NCI-H774 (cell line): ENCODE data around the gene TNFRSF18.
A peak's percentile ranks its signal among the peaks of the same experiment; 100 is the strongest.

Source experiments
- DNase-seq: peaks from one replicate; lab custom pipeline; 2025; lab: John Stamatoyannopoulos, UW

Gene TNFRSF18

DNA sequence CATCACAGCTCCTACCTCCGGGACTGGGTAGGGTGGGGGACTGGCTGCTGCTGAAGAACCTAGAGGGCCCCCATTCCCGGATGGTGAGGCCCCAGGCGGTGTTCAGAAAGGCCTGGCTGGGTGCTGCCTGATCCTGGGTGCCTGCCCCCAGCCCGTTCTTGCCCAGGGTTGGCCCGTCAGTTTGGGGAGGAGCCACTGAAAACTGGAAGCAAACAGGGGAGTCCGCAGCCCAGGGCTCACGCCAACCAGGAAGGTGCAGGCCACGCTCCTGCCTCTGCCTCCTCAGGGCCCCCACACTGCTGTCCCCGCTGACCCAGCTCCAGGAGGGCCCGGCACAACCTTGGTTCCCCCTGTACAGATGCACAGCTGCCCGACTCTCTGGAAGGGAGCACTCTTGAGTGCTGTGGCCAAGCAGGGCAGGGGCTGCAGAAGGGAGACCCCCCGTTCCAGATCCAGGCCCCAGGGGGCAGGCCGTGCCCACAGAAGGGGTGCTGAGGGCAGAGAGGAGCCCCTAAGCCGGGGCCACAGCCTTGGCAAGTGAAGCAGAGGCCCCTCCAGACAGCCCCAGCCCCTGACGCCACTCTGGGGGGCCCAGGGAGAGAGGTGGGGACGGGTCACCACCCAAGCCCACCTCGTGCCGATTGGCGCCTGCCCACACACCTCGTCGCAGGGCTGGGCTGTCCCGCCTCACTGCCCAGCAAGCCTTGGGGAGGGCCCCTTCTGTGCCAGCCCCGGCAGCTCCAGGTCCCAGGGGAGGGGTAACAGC, 34.6 kb upstream of the TNFRSF18 start:
- no peak for DNase-seq

DNA sequence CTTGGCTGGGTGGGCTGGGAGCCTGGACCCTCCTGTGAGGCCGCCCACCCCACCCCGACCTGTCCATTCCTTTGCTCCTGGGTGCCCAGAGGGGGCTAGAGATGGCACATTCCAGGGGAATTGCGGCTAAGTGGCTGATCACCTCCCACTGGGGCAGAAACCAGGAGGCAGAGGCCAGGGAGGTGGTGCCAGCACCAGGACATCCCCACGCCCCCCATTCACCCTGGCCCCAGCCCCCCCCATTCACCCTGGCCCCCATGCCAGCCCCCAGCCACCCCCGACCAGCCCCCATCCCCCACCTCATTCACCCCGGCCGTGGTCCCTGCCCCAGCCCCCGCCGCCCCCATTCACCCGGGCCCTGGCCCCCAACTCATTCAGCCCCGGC, 33.9 kb upstream of the TNFRSF18 start:
- no peak for DNase-seq

DNA sequence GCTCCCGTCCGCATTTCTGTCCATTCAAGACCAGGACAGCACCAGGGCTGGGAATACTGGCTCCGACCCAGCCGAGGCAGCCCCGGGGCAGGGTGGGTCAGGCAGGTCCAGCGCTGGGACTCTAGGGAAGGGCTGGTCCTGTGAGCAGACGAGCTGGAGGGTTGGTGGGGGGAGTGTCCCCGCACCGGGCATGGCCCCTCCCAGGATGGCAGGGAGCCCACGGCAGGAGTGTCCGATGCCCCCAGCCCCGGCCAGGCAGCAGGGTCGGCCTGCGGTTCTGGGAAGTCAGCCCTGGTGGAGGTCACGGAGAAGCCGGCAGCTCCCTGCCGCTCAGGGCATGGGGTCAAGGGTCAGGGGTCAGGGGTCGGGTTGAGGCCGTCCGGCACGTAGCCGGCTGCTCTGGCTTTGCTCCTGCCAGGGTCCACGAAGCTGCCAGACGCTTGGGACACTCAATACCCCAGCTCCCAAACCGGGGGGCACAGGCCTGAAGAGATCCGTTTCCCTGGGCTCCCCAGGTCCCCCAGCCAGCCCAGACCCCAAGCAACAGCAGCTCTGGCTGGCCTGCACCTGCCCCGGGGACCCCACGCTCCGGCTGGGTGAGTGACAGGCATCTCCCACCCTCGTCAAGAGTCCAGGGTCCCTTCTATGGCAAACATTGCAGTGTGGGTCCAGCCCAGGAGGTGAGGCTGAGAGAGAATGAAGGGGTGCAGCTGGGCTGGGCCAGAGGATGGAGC, 33.4 kb upstream of the TNFRSF18 start:
- no peak for DNase-seq

DNA sequence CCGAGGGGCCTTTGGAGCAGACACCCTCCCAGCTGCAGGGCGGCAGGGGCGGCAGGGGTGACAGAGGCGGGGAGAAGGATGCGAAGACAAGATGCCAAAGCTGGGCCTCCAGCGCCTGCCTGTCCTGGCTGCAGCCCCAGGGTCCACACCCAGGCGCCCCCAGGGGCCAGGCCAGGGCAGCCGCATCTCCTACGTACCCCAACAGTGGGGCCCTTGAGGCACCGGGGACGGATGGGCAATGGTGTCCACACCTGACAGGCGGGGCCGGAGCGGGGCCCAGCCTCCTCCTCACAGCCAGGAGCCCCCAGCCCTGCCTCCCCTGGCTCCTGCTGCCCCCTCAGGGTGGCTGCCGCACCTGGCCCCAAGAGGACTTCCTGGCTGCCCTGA, 32.8 kb upstream of the TNFRSF18 start:
- DNase-seq: no peak

DNA sequence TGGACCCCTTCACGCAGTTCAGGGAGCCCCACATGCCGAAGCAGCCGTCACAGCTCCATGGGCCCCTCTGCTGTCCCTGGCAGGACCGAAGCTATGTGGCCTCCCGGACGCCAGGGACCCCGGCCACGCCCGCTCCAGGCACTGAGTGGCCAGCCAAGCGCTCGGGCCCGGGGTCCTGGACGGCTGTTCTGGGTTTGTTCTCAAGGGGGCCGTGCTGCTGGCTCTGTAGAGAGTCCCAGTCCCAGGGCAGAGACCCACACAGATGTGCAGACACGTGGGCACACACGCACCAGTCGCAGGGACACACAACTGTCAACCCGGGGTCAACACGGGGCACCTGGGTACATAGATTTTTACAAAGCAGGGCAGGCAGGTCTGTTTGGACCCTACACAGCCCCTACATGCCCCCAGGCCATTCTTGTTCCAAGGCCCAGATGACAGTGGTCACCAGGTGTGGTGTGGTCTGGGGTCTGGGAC, 32.3 kb upstream of the TNFRSF18 start:
- no peak for DNase-seq

DNA sequence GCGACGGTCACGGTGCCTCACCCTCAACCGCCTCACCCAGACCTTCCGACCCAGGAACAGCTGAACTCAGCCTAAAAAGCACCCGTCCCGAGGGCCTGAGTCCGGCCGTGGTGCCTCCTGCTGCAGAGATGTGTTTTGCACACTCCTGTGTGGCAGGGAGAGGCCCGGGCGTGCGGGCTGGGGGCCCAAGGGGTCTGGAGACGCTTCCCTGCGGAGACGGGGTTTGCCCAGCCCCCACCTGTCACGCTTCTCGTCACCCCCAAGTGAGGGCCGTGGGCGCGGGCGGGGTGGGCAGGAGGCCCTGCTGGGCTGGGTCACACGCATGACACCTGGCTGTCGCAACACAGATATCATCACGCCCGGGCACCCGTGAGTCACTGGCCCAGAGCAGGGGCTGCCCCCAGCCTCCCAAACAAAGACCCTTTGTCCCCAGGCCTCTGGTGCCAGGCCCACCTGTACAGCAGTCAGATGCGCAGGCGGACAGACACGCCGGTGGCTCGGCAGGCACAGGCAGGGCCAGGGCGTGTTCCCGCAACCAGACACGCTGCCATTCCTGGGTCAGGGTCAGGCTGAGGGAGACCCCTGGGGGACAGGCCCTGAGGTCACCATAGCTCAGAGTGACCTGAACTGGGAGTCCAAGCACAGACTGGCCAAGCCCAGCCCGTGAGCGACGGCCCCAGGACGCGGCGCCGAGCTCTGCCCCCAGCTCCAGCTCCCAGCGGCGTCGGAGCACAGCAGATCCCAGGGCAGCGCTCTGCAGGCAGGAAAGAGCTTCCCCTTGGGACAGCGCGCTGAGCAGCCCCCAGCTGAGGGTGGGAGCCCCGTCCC, 31.7 kb upstream of the TNFRSF18 start:
- no peak for DNase-seq

DNA sequence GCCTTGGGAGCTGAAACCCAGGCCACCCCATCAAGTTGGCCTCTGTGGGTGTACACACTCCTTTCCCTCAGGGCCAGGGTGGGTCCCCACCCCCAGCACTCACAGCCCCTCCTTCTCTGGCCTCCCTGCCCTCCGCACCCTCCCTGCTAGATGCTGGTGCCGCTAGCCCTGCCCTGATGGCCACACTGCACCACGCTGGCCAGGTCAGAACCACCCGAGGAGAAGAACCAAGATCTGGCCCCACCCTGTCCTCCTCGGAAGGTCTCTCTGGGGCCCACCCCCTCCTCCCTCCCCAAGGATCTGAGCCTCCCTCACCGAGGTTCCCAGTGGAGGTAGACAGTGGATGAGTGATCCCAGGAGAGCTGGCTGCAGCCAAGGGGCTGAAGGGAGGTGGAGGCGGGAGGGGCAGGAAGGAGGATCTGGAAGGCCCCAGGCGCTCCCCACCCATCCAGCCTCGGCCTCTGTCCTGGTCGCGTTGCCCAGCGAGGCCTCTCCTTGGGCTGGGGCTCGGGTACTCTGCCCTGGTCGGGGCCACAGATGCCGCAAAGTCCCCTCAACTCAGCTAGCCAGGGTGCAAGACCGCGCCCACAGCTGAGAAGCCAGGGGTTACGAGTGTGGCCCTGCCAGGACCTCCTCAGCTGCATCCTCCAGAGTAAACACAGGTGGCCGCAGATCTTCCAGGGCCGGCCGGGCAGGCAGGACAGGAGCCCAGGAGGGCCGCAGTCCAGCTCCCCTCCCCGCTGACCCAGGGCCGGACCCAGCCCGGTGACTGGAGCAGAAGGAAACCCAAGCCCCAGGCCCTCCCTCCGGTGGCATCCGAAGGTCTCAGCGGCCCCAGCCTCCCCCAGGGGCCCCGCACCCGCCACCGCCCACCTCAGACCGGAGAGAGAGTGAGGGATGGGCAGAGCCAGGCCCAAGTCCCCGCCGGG, 30.8 kb upstream of the TNFRSF18 start:
- DNase-seq: no peak

DNA sequence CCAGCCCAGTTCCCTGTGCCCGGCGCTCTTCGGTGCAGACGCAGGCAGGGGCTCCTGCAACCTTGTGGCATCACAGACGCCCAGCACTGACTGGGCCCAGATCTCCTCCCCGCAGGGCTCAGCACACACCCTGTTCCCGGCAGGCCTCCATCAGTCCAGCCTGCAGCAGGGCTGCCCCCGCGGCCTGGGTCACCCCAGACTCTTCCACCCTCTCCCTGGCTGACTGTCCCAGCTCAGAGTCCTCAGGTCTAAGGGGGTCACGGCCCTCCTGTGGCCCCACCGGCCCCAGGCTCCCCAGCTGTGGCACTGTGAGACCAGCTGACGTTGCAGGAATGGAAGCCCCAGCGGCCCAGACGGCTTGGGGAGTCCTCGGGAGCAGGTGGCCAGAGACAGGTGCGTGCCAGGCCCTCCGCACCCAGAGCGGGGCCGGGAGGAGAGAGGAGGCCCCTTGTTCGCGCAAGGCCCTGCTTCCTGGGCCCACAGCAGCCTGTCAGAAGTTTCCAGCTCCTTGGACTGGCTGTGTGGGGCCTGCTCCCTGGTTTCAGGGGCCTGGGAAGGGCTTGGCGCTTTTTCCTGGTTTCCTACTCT, 29.9 kb upstream of the TNFRSF18 start:
- no peak for DNase-seq

DNA sequence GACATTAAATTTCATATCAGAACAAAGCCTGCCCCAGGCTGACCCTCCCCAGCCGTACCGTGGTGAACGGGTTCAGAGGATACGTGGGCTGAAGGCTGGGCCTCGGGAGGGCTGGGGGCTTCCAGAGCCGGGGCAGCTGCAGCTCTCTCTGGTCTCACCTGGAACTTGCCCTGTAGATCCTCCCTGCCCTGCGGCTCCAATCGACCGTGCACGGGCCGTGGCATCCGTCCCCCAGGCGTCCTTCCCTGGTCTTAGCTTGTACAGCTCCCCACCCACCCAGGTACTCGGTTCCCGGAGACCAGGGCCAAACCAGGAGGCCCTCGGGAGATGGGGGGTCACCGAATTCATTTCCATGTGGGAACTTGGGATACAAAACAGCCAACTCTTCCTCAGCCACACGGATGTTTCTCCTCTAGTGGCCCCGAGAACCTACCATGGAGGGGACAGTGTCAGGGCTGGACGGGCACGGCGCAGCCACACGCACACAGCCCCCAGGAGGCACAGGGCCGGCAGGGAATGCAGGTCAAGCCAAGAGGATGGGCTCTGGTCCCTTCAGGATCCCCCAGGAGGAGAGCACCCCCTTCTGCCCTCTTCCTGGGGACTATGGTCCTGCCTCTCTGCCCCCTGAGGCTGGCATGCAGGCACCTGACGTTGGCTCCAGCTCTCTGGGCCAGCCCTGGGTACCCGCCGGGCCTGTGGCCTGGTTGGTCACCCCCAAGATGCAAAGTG, 28.8 kb upstream of the TNFRSF18 start:
- DNase-seq: no peak

DNA sequence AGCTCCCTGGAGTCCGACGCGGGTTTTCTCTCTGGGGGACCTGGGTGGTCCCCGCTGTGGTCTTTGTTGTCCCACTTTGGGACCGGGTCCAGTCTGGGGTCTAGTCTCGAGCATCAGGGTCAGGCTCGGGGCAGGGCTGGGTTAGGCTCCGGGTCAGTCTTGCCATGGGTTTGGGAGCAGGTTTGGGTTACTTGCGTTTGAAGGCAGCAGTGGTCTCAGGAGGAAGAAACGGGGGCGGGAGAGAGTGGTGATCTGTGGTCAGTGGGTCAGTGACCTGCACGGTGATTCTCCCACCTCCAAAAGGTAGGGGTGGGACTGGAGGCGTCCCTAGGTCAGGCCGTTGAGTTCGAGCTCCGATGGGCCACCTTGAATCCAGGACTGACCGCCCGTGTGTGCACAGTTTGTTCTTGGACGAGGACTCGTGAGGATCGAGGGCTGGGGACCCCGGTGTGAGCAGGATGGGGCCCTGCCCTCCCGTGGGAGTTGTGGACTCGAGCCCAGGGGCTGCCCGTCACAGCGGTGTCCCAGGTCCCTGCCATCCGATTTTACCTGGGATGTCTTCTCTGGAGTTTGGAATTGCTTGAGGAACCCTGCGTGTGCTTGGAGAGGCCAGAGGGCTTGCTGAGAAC, 27.9 kb upstream of the TNFRSF18 start:
- no peak for DNase-seq

DNA sequence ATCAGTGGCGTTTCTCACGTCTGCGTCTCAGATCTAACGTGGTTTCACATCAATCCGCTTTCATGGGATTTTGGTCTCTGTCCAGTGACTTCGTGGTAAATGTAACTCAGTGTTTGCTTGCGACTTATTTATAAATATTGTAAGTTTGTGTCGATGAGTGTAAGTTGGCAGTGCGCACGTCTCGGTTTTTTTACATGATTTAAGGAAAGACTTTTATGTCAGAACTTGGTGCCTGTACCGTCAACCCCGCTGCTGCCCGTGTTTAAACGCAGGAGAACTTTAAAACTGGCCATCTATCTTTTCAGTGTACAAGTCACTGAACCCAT, 27.1 kb upstream of the TNFRSF18 start:
- DNase-seq: no peak

DNA sequence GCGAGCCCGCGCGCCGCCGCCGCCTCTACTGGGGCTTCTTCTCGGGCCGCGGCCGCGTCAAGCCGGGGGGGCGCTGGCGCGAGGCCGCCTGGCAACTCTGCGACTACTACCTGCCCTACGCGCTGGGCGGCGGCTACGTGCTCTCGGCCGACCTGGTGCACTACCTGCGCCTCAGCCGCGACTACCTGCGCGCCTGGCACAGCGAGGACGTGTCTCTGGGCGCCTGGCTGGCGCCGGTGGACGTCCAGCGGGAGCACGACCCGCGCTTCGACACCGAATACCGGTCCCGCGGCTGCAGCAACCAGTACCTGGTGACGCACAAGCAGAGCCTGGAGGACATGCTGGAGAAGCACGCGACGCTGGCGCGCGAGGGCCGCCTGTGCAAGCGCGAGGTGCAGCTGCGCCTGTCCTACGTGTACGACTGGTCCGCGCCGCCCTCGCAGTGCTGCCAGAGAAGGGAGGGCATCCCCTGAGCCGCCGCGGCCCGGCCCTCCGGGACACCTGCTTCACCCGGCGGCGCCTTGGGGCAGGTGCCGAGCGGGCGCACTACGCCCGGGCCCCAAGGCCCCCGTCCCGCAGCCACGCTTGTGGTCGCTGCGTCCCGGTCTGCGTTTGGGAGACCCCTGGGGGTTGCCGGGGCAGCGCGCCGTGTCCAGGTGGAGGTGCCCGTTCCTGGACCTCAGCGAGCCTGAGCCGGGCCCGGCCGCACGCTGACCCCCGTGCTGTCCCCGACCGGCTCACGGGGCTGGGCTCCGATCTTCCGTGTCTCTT, 26.6 kb upstream of the TNFRSF18 start:
- no peak for DNase-seq

DNA sequence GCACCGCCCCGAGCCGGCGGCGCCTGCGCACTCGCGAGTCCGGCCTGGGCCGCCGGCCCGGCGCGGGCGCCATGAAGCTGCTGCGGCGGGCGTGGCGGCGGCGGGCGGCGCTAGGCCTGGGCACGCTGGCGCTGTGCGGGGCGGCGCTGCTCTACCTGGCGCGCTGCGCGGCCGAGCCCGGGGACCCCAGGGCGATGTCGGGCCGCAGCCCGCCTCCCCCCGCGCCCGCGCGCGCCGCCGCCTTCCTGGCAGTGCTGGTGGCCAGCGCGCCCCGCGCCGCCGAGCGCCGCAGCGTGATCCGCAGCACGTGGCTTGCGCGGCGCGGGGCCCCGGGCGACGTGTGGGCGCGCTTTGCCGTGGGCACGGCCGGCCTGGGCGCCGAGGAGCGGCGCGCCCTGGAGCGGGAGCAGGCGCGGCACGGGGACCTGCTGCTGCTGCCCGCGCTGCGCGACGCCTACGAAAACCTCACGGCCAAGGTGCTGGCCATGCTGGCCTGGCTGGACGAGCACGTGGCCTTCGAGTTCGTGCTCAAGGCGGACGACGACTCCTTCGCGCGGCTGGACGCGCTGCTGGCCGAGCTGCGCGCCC, 25.9 kb upstream of the TNFRSF18 start, which contains the start of gene B3GALT6:
Gene B3GALT6 (plus strand): TSS at position 30 of the 588 bp plus-strand sequence. CDS start 42 bp downstream, at position 72.
- DNase-seq: no peak

DNA sequence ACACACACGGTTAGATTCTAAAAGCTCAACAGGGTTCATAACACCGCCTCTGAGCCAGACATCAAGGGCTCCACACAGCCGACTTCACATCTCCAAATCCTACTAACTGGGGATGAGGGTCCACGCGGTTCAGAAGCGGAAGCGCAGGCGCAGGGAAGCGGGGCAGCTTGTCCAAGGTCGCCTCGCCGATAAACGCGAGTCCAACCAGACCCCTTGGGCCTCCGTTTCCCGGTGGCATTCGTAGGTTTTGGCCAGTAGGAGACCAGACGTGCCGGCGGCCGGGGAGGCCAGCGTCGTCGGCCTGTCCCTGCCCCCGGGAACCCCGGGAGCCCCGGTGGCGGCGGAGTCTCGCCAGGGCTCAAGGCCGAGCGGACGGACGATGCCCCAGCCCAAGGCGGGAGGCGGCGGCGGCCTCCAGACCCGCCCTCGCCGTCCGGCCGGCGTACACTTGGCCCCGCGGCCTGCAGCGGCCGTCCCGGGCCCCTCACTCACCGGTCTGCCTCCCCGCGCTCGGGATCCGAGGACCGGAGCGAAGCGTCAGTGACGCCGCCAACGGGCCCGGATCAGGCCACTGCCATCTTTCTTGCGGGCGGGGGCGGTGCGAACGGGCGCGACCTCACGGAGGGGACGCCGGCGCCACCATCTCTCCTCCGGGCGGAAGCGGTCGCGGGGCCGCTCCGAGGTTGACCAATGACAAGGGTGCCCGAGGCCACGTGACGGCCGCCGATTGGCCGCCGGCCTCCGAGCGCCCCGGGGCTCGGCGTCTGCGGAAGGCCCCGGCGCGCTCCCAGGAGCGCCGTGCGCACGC, 25.2 kb upstream of the TNFRSF18 start, which contains the start of gene SDF4:
Gene SDF4 (minus strand): TSS at position 602 of the 808 bp plus-strand sequence. CDS start 3,229 bp downstream, outside the sequence.
- DNase-seq: peak; percentile 87

DNA sequence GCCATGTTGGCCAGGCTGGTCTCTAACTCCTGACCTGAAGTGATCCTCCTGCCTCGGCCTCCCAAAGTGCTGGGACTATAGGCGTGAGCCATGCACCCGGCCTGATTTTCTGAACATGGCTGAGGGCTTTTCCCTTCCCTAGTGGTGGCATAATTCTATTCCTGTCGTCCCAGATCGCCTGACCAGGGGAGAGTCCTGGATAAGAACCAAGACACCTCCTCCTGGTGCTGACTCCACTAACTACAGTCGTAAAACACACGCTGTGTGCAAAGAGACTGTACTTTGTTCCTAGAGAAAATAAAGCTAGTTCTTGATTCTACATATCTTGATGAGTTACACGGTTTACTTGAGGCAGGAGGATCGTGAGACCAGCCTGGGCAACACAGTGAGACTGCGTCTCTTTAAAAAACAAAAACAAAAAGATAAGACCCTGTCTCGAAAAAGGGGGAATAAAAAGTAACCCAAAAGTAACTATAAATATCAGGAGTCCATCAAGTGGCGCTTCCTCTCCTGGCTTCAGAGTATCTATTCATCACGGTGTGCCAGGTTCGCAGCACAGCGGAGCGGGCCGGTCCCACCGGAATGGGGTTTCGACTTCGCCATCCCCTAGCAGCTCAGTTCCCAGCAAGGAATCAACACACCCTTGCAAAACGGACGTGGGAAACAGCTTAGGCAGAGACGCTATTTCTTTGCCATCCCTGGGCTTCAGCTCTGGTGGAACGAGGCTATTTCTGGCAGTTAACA, 24.4 kb upstream of the TNFRSF18 start:
- no peak for DNase-seq

DNA sequence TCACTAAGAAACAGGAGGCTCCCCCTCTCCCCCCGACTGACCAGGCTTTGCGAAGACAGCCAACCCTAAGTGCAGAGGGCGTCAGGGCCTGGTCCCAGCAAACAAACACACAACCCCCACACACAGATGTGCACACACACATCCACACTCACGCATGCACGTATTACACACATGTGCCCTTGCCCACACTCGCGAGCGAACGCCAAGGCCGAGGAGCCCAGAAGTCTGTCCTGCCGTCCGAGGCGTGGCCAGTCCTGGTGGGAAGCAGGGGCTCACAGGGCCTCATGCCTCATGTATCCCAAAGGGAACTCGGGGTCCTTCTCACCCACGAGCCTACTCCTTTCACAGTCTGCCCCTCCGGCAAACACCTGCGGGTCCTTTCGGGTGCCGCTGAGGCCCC, 23.4 kb upstream of the TNFRSF18 start:
- no peak for DNase-seq
